Raji (cell line): ENCODE results near the gene ST6GALNAC4.

Experiments
- POLR2A ChIP-seq: IDR thresholded peaks from 2 replicates; pipeline ENCODE4 v1.6.1; 2011; ENCODE audit warnings: low read depth, low read length, control low read depth; ENCODE audit not compliant: insufficient read depth

ST6GALNAC4 gene

GRCh38 chr9:127876026-127876763 is 40.6 kb downstream of the ST6GALNAC4 start:
- TF ChIP-seq POLR2A = no peak

DNA sequence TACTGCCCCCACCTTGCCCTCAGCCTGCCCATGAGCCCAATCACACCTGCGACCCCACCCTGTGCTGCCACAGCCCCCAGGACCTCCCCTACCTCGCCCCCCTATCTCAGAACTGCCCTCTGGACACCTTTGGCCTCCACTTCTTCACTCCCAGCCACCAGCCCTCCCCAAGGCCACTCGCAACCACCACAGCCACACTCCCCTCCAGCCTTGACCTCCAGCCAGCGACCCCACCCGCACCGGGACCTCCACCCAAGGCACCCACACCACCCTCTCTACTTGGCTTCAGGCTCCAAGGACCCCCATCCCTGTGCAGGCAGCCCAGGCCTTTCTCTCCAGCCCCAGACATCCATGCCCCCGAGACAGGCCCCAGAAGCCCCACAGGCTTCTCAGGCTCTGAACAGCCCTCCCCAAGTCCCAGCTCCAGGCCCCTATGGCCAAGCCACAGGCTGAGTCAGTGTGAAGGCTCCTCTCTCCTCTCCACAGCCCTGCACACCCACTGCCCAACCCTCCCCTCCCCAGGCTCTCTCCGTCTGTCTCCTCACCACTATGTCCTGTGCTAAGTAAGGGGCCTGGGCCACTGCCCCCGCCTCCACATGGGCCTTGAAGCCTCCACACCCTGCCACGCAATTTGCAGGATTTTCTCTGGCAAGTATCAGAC is 41.4 kb downstream of the ST6GALNAC4 start:
- TF ChIP-seq POLR2A = no peak

DNA sequence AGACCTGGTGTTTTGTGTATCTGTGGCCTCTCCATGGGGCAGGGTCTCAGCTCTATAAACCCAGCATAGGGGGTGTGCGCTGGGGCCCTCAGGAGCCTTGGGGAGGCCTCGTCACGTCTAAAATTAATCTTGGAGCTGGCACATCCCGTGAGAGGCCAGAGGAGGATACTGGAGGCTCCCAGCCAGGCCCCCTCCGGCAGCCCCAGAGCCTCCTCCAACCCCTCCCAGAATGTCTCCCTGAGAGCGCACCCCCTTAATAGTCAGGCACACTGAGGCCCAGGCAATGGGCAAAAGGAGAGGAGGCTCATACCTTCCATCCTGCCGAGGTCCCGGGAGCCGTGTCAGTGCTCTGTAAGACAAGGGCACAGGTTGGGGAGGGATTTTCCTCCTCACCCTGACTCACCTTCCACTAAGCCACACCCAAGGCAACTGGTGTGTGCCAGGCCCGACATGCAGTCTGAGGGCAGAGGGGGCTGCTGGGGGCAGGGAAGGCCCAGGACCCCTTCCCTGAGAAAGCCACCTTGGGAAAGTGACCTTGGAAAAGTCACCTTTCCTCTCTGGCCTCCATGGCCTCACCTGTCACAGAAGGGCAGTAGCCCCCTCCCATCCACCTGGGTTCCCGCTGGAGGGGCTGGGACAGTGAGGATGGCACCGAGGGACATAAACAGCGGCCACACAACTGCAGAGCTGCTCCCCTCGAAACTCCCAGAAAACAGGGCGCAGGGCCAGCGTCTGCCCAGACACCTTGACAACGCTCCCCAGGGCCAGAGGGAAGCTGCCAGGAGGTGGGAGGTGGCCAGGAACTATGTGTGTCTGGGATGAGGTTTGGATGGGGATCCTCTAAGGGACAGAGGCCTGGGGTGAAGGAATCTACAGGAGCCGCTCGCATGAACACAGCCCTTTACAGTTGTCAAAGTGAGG is 42.3 kb downstream of the ST6GALNAC4 start:
- no peak for TF ChIP-seq POLR2A

- TF ChIP-seq POLR2A = no peak
Measured at GRCh38 chr9:127873886-127874285, 43.0 kb downstream of the ST6GALNAC4 start.

- no peak for TF ChIP-seq POLR2A
Measured at GRCh38 chr9:127873223-127873691, 43.6 kb downstream of the ST6GALNAC4 start.

DNA sequence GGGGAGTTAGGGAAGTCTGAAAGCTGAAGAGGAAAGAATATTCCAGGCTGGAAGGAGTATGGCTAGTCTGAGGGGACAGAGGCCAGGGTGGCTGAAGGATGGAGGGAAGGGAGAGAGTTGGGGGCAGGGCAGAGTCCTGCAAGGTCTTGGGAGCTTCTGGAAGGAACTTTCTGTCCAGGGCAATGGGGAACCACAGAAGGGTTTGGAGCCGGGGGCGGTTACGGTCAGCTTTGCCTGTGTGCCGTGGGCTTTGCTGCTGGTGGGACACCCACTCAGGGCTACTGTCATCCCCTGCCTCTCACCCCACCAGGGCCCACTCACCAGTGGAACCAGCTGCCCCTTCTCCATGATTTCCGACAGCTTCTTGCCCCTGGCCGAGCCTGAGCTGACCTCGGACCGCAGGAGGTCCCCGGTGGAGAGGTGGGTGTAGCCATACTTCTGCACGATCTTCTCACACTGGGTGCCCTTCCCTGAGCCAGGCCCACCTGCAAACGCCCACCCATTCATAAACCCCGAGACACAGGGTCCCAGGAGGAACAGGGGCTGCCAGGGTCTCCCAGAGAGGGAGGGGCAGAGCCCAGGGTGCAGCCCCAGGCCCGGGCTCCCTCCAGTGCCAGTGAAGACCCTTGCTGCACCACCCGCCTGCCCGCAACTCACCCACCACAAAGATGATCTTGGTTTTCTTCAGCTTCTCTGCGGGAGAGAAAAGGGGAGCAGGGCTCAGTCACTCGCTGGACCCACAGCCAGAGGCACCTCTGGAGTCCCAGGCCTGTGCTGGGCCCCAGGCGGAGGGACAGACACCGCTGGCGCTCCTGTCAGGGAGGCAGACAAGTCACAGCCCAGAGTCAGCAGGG is 44.2 kb downstream of the ST6GALNAC4 start:
- TF ChIP-seq POLR2A = no peak

- no peak for TF ChIP-seq POLR2A
Measured at GRCh38 chr9:127871531-127871930, 45.3 kb downstream of the ST6GALNAC4 start.

- TF ChIP-seq POLR2A = no peak
Measured at GRCh38 chr9:127870887-127871286, 46.0 kb downstream of the ST6GALNAC4 start.

DNA sequence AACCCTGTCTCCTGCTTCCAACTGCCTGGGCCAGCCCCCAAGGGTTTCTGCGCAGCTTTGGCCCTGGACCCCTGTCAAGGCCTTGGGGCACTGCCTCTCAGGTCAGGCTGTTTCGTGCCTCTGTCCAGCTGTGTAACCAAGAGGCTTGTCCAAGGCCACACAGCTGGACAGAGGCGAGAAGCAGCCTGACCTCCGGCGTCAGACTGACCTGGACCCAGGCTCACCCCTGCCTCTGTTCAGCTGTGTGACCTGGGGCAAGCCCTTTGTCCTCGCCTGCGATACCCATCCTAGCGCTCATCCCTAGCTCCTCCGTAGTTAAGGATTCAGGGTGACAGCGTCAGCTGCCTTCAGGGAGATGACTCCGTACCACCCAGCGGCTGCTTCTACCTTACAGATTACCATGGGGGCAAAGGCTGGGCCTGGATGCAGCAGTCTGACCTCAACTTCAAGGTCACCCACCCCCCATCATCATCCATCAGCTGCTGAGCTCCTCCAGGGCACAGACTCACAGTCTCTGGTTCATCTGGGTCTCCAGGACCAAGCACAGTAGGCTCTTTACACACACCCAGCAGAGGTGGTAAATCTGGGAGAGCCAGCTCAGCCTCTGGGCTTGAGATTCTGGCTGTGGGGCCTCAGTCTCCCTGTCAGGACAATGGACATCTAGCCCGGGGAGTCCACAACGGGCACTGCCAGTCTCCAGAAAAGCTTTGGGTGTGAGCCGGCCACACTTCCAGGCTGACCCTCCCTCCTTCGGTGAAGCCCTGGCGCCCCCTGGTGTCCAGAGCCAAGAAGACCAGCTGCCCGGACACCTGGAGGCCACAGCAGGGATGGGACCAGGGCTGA is 47.3 kb downstream of the ST6GALNAC4 start:
- no peak for TF ChIP-seq POLR2A

DNA sequence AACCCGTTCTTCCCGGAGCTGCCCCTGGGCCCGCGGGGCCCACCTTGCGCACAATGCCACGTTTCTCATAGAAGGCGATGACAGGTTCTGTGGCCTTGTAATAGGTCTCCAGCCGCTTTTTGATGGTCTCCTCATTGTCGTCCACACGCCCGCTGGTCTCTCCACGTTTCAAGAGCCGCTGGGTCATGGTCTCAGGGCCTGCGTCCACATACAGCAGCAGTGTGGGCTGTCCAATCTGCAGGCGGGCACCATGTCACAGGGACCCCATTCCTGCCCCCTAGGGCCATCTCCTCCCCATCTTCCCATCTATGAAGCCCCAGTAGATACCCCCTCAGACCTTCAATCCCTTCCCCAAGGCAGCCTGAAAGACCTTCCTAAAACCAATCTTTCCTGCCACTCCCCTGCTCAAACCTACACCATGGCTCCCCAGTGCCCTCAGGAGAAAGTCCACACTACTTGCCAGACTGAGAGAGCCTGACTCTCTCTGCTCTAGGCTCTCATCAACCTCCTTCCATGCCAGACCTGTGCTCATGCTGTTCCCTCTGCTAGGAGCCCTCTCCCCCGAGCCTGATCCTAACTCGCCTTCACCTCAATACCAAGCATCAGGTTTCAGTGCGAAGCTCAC is 48.5 kb downstream of the ST6GALNAC4 start:
- TF ChIP-seq POLR2A = no peak

- TF ChIP-seq POLR2A = no peak
Measured at GRCh38 chr9:127867356-127868277, 49.2 kb downstream of the ST6GALNAC4 start.

DNA sequence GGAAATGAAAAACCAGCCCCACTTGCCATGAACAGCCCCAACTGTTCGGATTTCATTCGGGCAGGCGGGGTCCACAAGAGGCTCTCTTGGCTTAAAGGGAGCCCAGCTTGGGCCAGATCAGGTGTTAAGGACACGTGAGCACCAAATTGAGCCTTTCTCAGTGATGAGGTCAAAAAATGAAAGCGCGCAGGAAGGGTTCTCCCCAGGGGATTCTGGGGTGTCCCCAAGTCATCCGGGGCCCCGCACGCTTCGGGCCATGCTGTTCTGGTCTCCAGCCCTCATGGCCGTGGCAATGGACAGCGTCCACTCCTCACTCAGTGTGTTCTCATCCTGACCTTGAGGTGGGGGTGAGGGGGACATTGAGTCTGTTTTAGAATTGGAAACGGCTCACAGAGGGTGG is 50.3 kb downstream of the ST6GALNAC4 start:
- no peak for TF ChIP-seq POLR2A
